Endothelial cell of umbilical vein (primary cell): ENCODE results near the gene EHBP1L1. TPM values are rescaled to one million over a fixed set of nuclear protein-coding genes. Genes with fewer than 3 reads are reported as not detected.

Source experiments
- BruUV-seq: library from RNA; stranded (reverse); fragments of 400-500 nt; replicated peaks from 2 replicates; lab custom pipeline; 2021; lab: Mats Ljungman, UMichigan
- CTCF ChIA-PET: fragments of 300-600, 350-600 bp; sonication (Branson Sonifier 250); formaldehyde crosslinking; loops from one replicate; lab custom pipeline; 2021; ENCODE audit warnings: antibody characterized with exemption, inconsistent platforms; lab: Charles Lee
- POLR2A ChIA-PET: fragments of 300-600, 350-600 bp; sonication (Branson Sonifier 250); formaldehyde crosslinking; loops from one replicate; lab custom pipeline; 2021; ENCODE audit warnings: antibody characterized with exemption, inconsistent platforms; lab: Charles Lee
- DNase-seq: peaks from one replicate; pipeline ENCODE4 v3.0.0-alpha.2; 2011; ENCODE audit warnings: low read depth, low spot score
- FAIRE-seq: peaks from 2 replicates; lab custom pipeline; 2011; peaks lifted over from hg19 to GRCh38; lab: Jason Lieb, UNC
- H2AFZ ChIP-seq: 2 replicates; pipeline ENCODE4 v1.6.0; 2012; ENCODE audit warnings: low read depth, low read length, control low read depth, inconsistent platforms
- H3K27ac ChIP-seq: 2 replicates; pipeline ENCODE4 v1.5.1; 2011; ENCODE audit warnings: low read depth, mild to moderate bottlenecking, control low read depth, low read length, moderate library complexity; ENCODE audit not compliant: insufficient read depth
- H3K27me3 ChIP-seq, 2 experiments: 2 replicates each; pipeline versions ENCODE4 v1.6.0 to v1.6.1; 2011; ENCODE audit warnings: low read length in 2 of 2, mixed read lengths in 1 of 2; ENCODE audit not compliant: control insufficient read depth in 2 of 2, insufficient read depth in 2 of 2
- H3K36me3 ChIP-seq, 2 experiments: 2 replicates in 1 of 2; 3 replicates in 1 of 2; pipeline ENCODE4 v1.5.1; 2011; ENCODE audit warnings: low read length in 2 of 2, mild to moderate bottlenecking in 1 of 2, moderate library complexity in 1 of 2; ENCODE audit not compliant: control insufficient read depth in 2 of 2, insufficient read depth in 2 of 2; ENCODE audit errors: extremely low read depth in 1 of 2
- H3K4me1 ChIP-seq: 3 replicates; pipeline ENCODE4 v1.5.1; 2011; ENCODE audit warnings: mild to moderate bottlenecking, low read length; ENCODE audit not compliant: control insufficient read depth, insufficient read depth; ENCODE audit errors: extremely low read depth
- H3K4me2 ChIP-seq: 2 replicates; pipeline ENCODE4 v1.6.1; 2011; ENCODE audit warnings: low read length, control low read depth, mixed read lengths; ENCODE audit not compliant: insufficient read depth
- H3K4me3 ChIP-seq, 3 experiments: fragments of 200-600 bp in 1 of 3; sonication (generic), shearing (Covaris generic) in 1 of 3; replicated peaks in 1 of 3; 2 replicates each; pipeline ENCODE4 v1.5.1; 2011 to 2016; ENCODE audit warnings: control low read depth in 3 of 3, low read length in 3 of 3, mild to moderate bottlenecking in 2 of 3, inconsistent platforms in 1 of 3, low read depth in 1 of 3, moderate library complexity in 1 of 3; ENCODE audit not compliant: insufficient read depth in 1 of 3
- H3K79me2 ChIP-seq: 2 replicates; pipeline ENCODE4 v1.6.0; 2012; ENCODE audit warnings: low read length, inconsistent platforms; ENCODE audit not compliant: control insufficient read depth, insufficient read depth
- H3K9ac ChIP-seq: replicated peaks from 2 replicates; pipeline ENCODE3; 2011; ENCODE audit warnings: low read length, control low read depth; ENCODE audit not compliant: insufficient read depth; ENCODE audit errors: extremely low read depth
- H3K9me1 ChIP-seq: replicated peaks from 3 replicates; pipeline ENCODE4 v1.6.0; 2011; ENCODE audit warnings: mild to moderate bottlenecking, low read length; ENCODE audit not compliant: control insufficient read depth, insufficient read depth; ENCODE audit errors: extremely low read depth
- H3K9me3 ChIP-seq: replicated peaks from 2 replicates; pipeline ENCODE4 v1.5.1; 2012; ENCODE audit warnings: low read length, inconsistent platforms; ENCODE audit not compliant: control insufficient read depth, insufficient read depth
- H4K20me1 ChIP-seq: replicated peaks from 2 replicates; pipeline ENCODE3; 2011; ENCODE audit warnings: mild to moderate bottlenecking, low read length; ENCODE audit not compliant: control insufficient read depth, insufficient read depth; ENCODE audit errors: extremely low read depth
- CTCF ChIP-seq, 2 donors: IDR thresholded peaks; 1 replicate in 1 of 2; 2 replicates in 1 of 2; pipeline ENCODE4 v1.5.1; 2011; ENCODE audit warnings: low read length in 2 of 2, mild to moderate bottlenecking in 2 of 2, moderate library complexity in 2 of 2, control low read depth in 1 of 2, inconsistent platforms in 1 of 2, low read depth in 1 of 2; ENCODE audit not compliant: insufficient read depth in 1 of 2; ENCODE audit errors: extremely low read depth in 1 of 2
- FOS ChIP-seq: IDR thresholded peaks from 2 replicates; pipeline ENCODE4 v1.6.1; 2011; ENCODE audit warnings: mild to moderate bottlenecking, low read length, moderate library complexity, borderline replicate concordance; ENCODE audit not compliant: insufficient read depth
- GATA2 ChIP-seq: IDR thresholded peaks from 2 replicates; pipeline ENCODE4 v1.7.0; 2011; ENCODE audit warnings: low read depth, mild to moderate bottlenecking, moderate library complexity, mixed read lengths, low read length; ENCODE audit not compliant: insufficient read length, insufficient read depth
- JUN ChIP-seq: IDR thresholded peaks from 2 replicates; pipeline ENCODE4 v1.6.1; 2011; ENCODE audit warnings: borderline replicate concordance, low read depth; ENCODE audit not compliant: insufficient read length, insufficient read depth
- MAX ChIP-seq: IDR thresholded peaks from 2 replicates; pipeline ENCODE4 v1.6.1; 2011; ENCODE audit not compliant: insufficient read depth, insufficient read length
- MYC ChIP-seq: IDR thresholded peaks from one replicate; pipeline ENCODE4 v1.6.1; 2011; ENCODE audit warnings: mild to moderate bottlenecking, low read depth, low read length
- POLR2AphosphoS5 ChIP-seq: IDR thresholded peaks from 2 replicates; pipeline ENCODE4 v1.6.1; 2012; ENCODE audit warnings: low read depth, mild to moderate bottlenecking, control low read depth, low read length, moderate library complexity; ENCODE audit not compliant: insufficient read depth
- dilution Hi-C: fragments of 300-500 bp; cut with MboI; formaldehyde crosslinking; loops from one replicate; pipeline ENCODE4 v1.15.0; 2019; ENCODE audit warnings: low sequenced_read_pairs; ENCODE audit not compliant: extremely low pct_ligation_motif_present
- intact Hi-C: fragments of 100-400 bp; cut with micrococcal nuclease; formaldehyde crosslinking; loops from one replicate; pipeline ENCODE4 v1.10.0; 2022
- polyA plus RNA-seq, 4 experiments: library from polyadenylated mRNA; depleted of rRNA in 3 of 4; stranded (reverse) in 3 of 4; unstranded in 1 of 4; fragments of >200 nt; gene quantifications; 2 replicates each; pipeline versions ENCODE4 v1.2.1 to v1.2.3, GENCODE V29; 2011 to 2012; ENCODE audit warnings: missing spikeins in 1 of 4
- total RNA-seq: library from RNA; stranded (reverse); gene quantifications from 2 replicates; pipeline ENCODE4 v1.2.3, GENCODE V29; 2021

Gene EHBP1L1
- total and polyA plus RNA-seq, 2 donors (not counting 3 experiments of a cell fraction or from before 2014, with no cell fraction given) = 12.7 to 19.7 TPM

- Histone ChIP-seq H3K36me3 (no peaks in the 10 kb centered on the region), H3K4me2 (peak overlapping the region; percentile 44), H3K9me1 (no peaks in the 10 kb centered on the region), H3K27ac (peak overlapping the region; percentile 78), H3K4me3 (no peak overlapping the region), H4K20me1 (no peaks in the 10 kb centered on the region), H3K27me3 (no peaks in the 10 kb centered on the region), H2AFZ (no peak overlapping the region), H3K9ac (peak overlapping the region; percentile 57), H3K4me1 (peaks cover 58% of the 10 kb centered on the region), H3K9me3 (no peaks in the 10 kb centered on the region), H3K79me2 (peaks cover 21% of the 10 kb centered on the region)
- POLR2A ChIA-PET = interaction anchor here (1.3 kb wide), 1 partner anchor 19 kb away, joined by 3 read pairs; no protein-coding TSS in a partner anchor
- DNase-seq (no peak), FAIRE-seq (no peak)
- dilution Hi-C loops = no loop called here
- BruUV-seq = no TSS peak
- intact Hi-C loops = no loop called here
- TF ChIP-seq POLR2AphosphoS5 = no peak
- TF ChIP-seq MYC = no peak
- TF ChIP-seq GATA2 = no peak
- no peak for TF ChIP-seq CTCF (IDR thresholded peaks at IDR 0.05; ENCODE audit: extremely low read depth in 1 of 2, insufficient read depth in 1 of 2, low read depth in 1 of 2, low read length in 2 of 2)
- TF ChIP-seq MAX = no peak
- no peak for TF ChIP-seq JUN
- no peak for TF ChIP-seq FOS
- CTCF ChIA-PET = interaction anchor here (0.7 to 4.3 kb wide), 9 partner anchors 10 to 55 kb away, joined by 3 to 54 read pairs (median 10); partner anchors contain the start of genes FAM89B, PCNX3 and ZNRD2
Observed at GRCh38 chr11:65559535-65559934, 16.3 kb upstream of the EHBP1L1 start.
